GM19468 (cell line): Measurements from ENCODE around the gene ERGIC1.

Experiments
- ATAC-seq: cut with Tn5 transposase; IDR thresholded peaks from one replicate; pipeline ENCODE4 v1.9.1; 2021; ENCODE audit warnings: mild to moderate bottlenecking, moderate library complexity, moderate number of reproducible peaks; ENCODE audit not compliant: unreplicated experiment; ENCODE audit errors: extremely low read depth

The ERGIC1 gene

GRCh38 chr5:172999974-173000373, 165.9 kb downstream of the ERGIC1 start:
- no peak for ATAC-seq

DNA sequence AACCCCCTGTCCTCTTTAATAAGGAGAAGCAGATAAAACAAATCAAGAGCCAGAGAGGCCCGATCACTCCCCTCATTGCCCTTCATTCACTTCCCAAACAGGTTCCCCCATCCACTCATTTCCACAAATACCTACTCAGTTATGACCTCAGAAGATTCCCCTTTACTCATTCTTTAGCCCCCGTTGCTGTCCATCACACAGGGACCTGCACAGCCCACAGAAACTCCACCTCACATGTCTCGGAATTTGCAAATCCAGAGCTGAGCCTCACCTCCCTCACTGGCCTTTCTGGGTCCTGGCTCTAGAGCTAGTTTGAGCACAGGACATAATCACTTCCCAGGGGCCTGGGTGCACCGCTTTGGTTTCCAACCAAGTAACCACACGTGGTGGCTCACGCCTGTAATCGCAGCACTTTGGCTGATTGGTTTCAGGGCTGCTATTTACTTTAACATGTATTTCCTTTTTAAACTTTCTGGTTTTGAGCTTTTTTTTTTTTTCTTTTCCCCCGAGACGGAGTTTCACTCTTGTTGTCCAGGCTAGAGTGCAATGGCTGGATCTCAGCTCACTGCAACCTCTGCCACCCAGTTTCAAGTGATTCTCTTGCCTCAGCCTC, 167.3 kb downstream of the ERGIC1 start:
- ATAC-seq = no peak
